Mesendoderm (in vitro differentiated cells): ENCODE results near the gene CLTCL1.

Source experiments
- DNase-seq: peaks from one replicate; pipeline ENCODE4 v3.0.0; 2013
- H2AK5ac ChIP-seq: 2 replicates; pipeline ENCODE4 v1.6.1; 2013; ENCODE audit warnings: low read length, inconsistent platforms
- H2BK120ac ChIP-seq: 2 replicates; pipeline ENCODE4 v1.6.1; 2013; ENCODE audit warnings: low read depth, mild to moderate bottlenecking, low read length, moderate library complexity, mixed read lengths
- H2BK15ac ChIP-seq: replicated peaks from 2 replicates; pipeline ENCODE4 v1.6.1; 2013; ENCODE audit warnings: low read depth, mild to moderate bottlenecking, moderate library complexity
- H2BK5ac ChIP-seq: 2 replicates; pipeline ENCODE4 v1.6.1; 2013; ENCODE audit warnings: low read length, inconsistent platforms
- H3K18ac ChIP-seq: 2 replicates; pipeline ENCODE4 v1.6.1; 2013; ENCODE audit warnings: mild to moderate bottlenecking, low read length, mixed read lengths
- H3K23ac ChIP-seq: one replicate; pipeline ENCODE4 v1.6.1; 2013; ENCODE audit warnings: low read length
- H3K27ac ChIP-seq: 2 replicates; pipeline ENCODE4 v1.5.1; 2013; ENCODE audit warnings: low read depth, mild to moderate bottlenecking, inconsistent platforms, low read length, moderate library complexity
- H3K27me3 ChIP-seq: 2 replicates; pipeline ENCODE4 v1.6.1; 2013; ENCODE audit warnings: low read length, control low read depth, mild to moderate bottlenecking, inconsistent platforms; ENCODE audit not compliant: insufficient read depth, poor library complexity
- H3K36me3 ChIP-seq: 2 replicates; pipeline ENCODE4 v1.6.1; 2013; ENCODE audit warnings: low read length, inconsistent platforms; ENCODE audit not compliant: control insufficient read depth, insufficient read depth
- H3K4ac ChIP-seq: one replicate; pipeline ENCODE4 v1.6.1; 2013; ENCODE audit warnings: low read depth, mild to moderate bottlenecking, low read length, moderate library complexity
- H3K4me1 ChIP-seq: 2 replicates; pipeline ENCODE4 v1.6.1; 2013; ENCODE audit warnings: low read depth, low read length, inconsistent platforms; ENCODE audit not compliant: control insufficient read depth
- H3K4me2 ChIP-seq: 2 replicates; pipeline ENCODE4 v1.6.1; 2013; ENCODE audit warnings: low read length
- H3K4me3 ChIP-seq: 2 replicates; pipeline ENCODE4 v1.5.1; 2013; ENCODE audit warnings: mild to moderate bottlenecking, low read length
- H3K56ac ChIP-seq: one replicate; pipeline ENCODE4 v1.6.1; 2013; ENCODE audit warnings: low read length
- H3K79me1 ChIP-seq: 2 replicates; pipeline ENCODE4 v1.6.1; 2013; ENCODE audit warnings: low read length, inconsistent platforms
- H3K79me2 ChIP-seq: 2 replicates; pipeline ENCODE4 v1.6.1; 2013; ENCODE audit warnings: mild to moderate bottlenecking, low read length; ENCODE audit not compliant: control insufficient read depth, insufficient read depth
- H3K9ac ChIP-seq: 2 replicates; pipeline ENCODE4 v1.6.1; 2013; ENCODE audit warnings: low read length, inconsistent platforms
- H4K5ac ChIP-seq: one replicate; pipeline ENCODE4 v1.6.1; 2013; ENCODE audit warnings: low read length
- H4K8ac ChIP-seq: one replicate; pipeline ENCODE4 v1.6.1; 2013; ENCODE audit warnings: low read depth, mild to moderate bottlenecking, control low read depth, low read length, moderate library complexity
- whole genome bisulfite sequencing: extraction: QIAGEN DNeasy Blood & Tissue Kit; methylation state at CpG from one replicate; pipeline ENCODE4 v1.1.7; 2013; ENCODE audit warnings: low lambda C conversion rate, missing lambda C conversion rate; ENCODE audit not compliant: insufficient coverage; ENCODE audit errors: extremely low coverage; 5-methylcytosine and 5-hydroxymethylcytosine counted together

Gene CLTCL1

DNA sequence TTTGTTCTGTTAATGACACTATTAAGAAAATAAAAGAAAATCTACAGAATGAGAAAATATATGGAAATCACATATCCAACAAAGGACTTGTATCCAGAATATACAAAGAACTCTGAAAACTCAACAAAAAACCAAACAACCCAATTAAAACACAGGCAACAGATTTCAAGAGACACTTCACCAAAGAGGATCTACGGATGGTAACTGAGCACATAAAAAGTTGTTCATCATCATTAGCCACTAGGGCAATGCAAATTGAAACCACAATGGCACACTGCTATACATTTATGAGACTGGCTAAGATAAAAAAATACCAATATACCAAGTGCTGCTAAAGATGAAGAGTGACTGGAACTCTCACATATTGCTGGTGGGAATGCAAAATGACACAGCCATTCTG, 78.5 kb downstream of the CLTCL1 start:
- no peak overlapping the region for H3K56ac ChIP-seq
- H3K18ac ChIP-seq: no peak overlapping the region
- no peak overlapping the region for H3K4ac ChIP-seq
- no peak overlapping the region for H3K9ac ChIP-seq
- H3K23ac ChIP-seq: no peak overlapping the region
- no peak overlapping the region for H3K4me2 ChIP-seq
- H4K8ac ChIP-seq: no peak overlapping the region
- no peak overlapping the region for H4K5ac ChIP-seq
- H3K36me3 ChIP-seq: peaks cover 2% of the 10 kb centered on the region
- no peak overlapping the region for H2AK5ac ChIP-seq
- no peaks in the 10 kb centered on the region for H3K27me3 ChIP-seq
- H3K27ac ChIP-seq: no peak overlapping the region
- peaks cover 5% of the 10 kb centered on the region for H3K4me1 ChIP-seq
- H3K79me1 ChIP-seq: no peaks in the 10 kb centered on the region
- WGBS: no CpG with 5 or more reads among the region's 1 CpG
- no peaks in the 10 kb centered on the region for H3K79me2 ChIP-seq
- H3K4me3 ChIP-seq: no peak overlapping the region
- H2BK120ac ChIP-seq: no peak overlapping the region
- no peak overlapping the region for H2BK5ac ChIP-seq
- no peak for DNase-seq
- no peak overlapping the region for H2BK15ac ChIP-seq

DNA sequence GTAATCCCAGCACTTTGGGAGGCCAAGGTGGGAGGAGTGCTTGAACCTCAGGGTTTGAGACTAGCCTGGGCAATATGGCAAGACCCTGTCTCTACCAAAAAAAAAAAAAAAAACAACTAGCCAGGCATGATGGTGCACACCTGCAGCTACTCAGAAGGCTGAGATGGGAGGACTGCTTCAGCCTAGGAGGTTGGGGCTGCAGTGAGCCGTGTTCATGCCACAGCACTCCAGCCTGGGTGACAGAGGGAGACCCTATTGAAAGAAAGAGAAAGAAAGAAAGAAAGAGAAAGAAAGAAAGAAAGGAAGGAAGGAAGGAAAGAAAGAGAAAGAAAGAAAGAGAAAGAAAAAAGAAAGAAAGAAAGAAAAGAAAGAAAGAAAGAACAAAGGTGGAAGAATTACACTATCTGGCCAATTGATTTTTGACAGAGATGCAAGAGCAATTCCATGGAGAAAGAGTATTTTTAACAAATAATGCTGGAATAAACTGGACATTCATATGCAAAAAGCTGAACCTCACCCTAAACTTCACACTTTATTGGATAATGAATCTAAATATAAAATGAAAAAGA, 79.1 kb downstream of the CLTCL1 start:
- no peak overlapping the region for H3K56ac ChIP-seq
- no peak overlapping the region for H3K23ac ChIP-seq
- H3K4me3 ChIP-seq: no peak overlapping the region
- no peaks in the 10 kb centered on the region for H3K79me2 ChIP-seq
- H4K8ac ChIP-seq: no peak overlapping the region
- no peak overlapping the region for H4K5ac ChIP-seq
- H3K4ac ChIP-seq: no peak overlapping the region
- H3K4me2 ChIP-seq: no peak overlapping the region
- H2BK15ac ChIP-seq: no peak overlapping the region
- no peak overlapping the region for H3K18ac ChIP-seq
- no peak overlapping the region for H3K9ac ChIP-seq
- H3K36me3 ChIP-seq: peaks cover 2% of the 10 kb centered on the region
- no CpG with 5 or more reads among the region's 1 CpG for WGBS
- no peaks in the 10 kb centered on the region for H3K79me1 ChIP-seq
- H3K4me1 ChIP-seq: peaks cover 5% of the 10 kb centered on the region
- H3K27me3 ChIP-seq: no peaks in the 10 kb centered on the region
- no peak overlapping the region for H2AK5ac ChIP-seq
- H3K27ac ChIP-seq: no peak overlapping the region
- no peak overlapping the region for H2BK120ac ChIP-seq
- H2BK5ac ChIP-seq: no peak overlapping the region
- DNase-seq: no peak

DNA sequence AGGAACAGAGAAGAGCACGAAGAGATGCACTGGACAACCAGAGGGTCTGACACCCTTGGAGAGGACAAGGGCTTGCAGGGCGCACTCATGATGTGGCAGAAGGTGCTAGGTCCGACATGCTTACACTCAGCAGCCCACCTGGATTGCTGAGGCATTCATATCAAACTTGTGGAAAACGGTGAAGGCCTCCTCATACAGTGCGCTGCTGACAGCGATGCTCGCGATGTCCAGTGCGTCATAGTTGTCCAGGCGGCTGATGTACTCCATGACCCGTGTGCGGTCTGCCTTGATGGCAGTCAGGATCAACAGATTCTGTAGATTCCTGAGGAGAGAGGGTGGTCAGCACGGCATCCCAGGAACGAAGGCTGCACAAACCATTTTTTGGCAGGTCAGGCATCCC, 81.3 kb downstream of the CLTCL1 start:
- WGBS: no CpG with 5 or more reads among the region's 14 CpGs
- Histone ChIP-seq H3K27ac (no peak overlapping the region), H2AK5ac (no peak overlapping the region), H3K9ac (no peak overlapping the region), H2BK5ac (no peak overlapping the region), H2BK15ac (no peak overlapping the region), H3K4me3 (no peak overlapping the region), H3K23ac (no peak overlapping the region), H3K18ac (no peak overlapping the region), H4K8ac (no peak overlapping the region), H3K4ac (no peak overlapping the region), H3K79me1 (no peaks in the 10 kb centered on the region), H3K27me3 (no peaks in the 10 kb centered on the region), H4K5ac (no peak overlapping the region), H3K79me2 (no peaks in the 10 kb centered on the region), H3K56ac (no peak overlapping the region), H3K4me2 (no peak overlapping the region), H2BK120ac (no peak overlapping the region), H3K4me1 (peaks cover 5% of the 10 kb centered on the region), H3K36me3 (peaks cover 2% of the 10 kb centered on the region)
- no peak for DNase-seq

DNA sequence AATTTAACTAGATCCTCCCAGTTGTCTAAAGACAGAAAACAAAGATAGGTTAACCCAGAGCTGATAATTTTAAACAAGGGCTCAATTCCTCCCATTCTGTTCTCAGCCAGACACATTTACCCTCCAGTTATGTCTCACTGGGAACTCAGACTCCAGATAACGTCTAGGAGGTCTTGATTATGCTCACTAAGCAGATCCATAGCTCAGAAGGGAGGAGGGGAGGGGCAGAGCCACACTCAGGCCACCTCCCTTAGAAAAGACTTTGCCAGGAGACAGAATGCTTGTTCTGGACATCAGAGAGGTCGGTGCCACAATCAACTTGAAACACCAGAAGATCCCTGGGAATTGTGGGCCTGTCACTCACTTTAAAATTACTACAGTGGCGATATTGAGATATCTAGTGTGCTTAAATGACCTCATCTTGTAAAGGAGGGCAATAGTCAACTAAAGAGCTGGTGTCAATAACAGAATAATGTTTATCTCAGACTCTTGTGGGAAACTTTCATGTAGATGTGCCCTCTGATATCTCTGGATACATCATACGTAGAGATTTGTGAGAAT, 83.2 kb downstream of the CLTCL1 start:
- peaks cover 2% of the 10 kb centered on the region for H3K36me3 ChIP-seq
- no peaks in the 10 kb centered on the region for H3K79me2 ChIP-seq
- no peak for DNase-seq
- no peak overlapping the region for H3K23ac ChIP-seq
- H4K8ac ChIP-seq: no peak overlapping the region
- no peaks in the 10 kb centered on the region for H3K79me1 ChIP-seq
- no peak overlapping the region for H3K4me2 ChIP-seq
- H2BK5ac ChIP-seq: no peak overlapping the region
- no peak overlapping the region for H4K5ac ChIP-seq
- no peak overlapping the region for H2BK15ac ChIP-seq
- H3K4me3 ChIP-seq: no peak overlapping the region
- no peaks in the 10 kb centered on the region for H3K27me3 ChIP-seq
- WGBS: no CpG with 5 or more reads among the region's 4 CpGs
- no peak overlapping the region for H3K18ac ChIP-seq
- no peak overlapping the region for H3K56ac ChIP-seq
- no peaks in the 10 kb centered on the region for H3K4me1 ChIP-seq
- H3K27ac ChIP-seq: no peak overlapping the region
- no peak overlapping the region for H3K4ac ChIP-seq
- no peak overlapping the region for H2BK120ac ChIP-seq
- no peak overlapping the region for H3K9ac ChIP-seq
- H2AK5ac ChIP-seq: no peak overlapping the region

DNA sequence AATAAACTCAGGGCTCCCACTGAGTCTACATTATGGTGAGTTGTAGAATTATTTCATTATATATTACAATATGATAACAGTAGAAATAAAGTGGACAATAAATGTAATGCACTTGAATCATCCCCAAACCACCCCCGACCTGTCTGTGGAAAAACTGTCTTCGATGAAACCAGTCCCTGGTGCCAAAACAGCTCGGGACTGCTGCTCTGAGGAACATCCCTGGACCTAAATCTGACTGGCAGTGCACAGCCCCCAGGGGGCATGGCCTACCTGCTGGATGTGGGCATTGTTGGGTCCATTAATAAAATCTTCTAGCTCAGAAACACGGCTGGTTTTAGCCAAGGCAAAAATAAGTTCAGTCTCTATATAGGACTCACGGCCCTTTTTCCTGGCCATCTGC, 83.6 kb downstream of the CLTCL1 start:
- no peak for DNase-seq
- no CpG with 5 or more reads among the region's 5 CpGs for WGBS
- Histone ChIP-seq H3K36me3 (peaks cover 2% of the 10 kb centered on the region), H3K4me1 (no peaks in the 10 kb centered on the region), H3K4me2 (no peak overlapping the region), H3K23ac (no peak overlapping the region), H3K4ac (no peak overlapping the region), H4K5ac (no peak overlapping the region), H4K8ac (no peak overlapping the region), H2BK5ac (no peak overlapping the region), H3K79me2 (no peaks in the 10 kb centered on the region), H2AK5ac (no peak overlapping the region), H3K56ac (no peak overlapping the region), H3K27me3 (no peaks in the 10 kb centered on the region), H3K18ac (no peak overlapping the region), H2BK120ac (no peak overlapping the region), H3K27ac (no peak overlapping the region), H3K4me3 (no peak overlapping the region), H3K79me1 (no peaks in the 10 kb centered on the region), H2BK15ac (no peak overlapping the region), H3K9ac (no peak overlapping the region)

DNA sequence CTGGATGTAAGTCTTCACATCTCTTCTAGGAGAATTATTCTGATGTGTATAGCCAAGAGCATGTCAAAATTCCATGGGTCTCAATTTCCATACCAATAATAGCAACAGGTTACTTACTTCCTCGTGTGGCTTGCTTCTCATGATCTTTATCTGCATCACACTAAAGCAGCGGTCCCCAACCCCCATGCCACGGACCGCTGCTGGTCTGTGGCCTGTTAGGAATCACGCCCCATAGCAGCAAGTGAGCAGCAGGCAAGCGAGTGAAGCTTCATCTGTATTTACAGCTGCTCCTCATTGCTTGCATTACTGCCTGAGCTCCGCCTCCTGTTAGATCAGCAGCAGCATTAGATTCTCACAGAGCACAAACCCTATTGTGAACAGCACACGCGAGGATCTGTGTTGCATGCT, 84.1 kb downstream of the CLTCL1 start:
- Histone ChIP-seq H3K4me2 (no peak overlapping the region), H2AK5ac (no peak overlapping the region), H2BK15ac (no peak overlapping the region), H3K18ac (no peak overlapping the region), H4K5ac (no peak overlapping the region), H2BK120ac (no peak overlapping the region), H3K4ac (no peak overlapping the region), H4K8ac (no peak overlapping the region), H3K27ac (no peak overlapping the region), H3K27me3 (no peaks in the 10 kb centered on the region), H3K23ac (no peak overlapping the region), H3K56ac (no peak overlapping the region), H3K4me3 (no peak overlapping the region), H3K4me1 (no peaks in the 10 kb centered on the region), H3K9ac (no peak overlapping the region), H3K79me2 (no peaks in the 10 kb centered on the region), H3K79me1 (no peaks in the 10 kb centered on the region), H2BK5ac (no peak overlapping the region), H3K36me3 (peaks cover 2% of the 10 kb centered on the region)
- DNase-seq: no peak
- no CpG with 5 or more reads among the region's 9 CpGs for WGBS
